Measurements from ENCODE around the gene KANSL1.
A peak's percentile ranks its signal among the peaks of the same experiment; 100 is the strongest.

KANSL1 gene

GRCh38 chr17:46160169-46160568 is 33.1 kb downstream of the KANSL1 start:
- DNase-seq (ENCODE audit: low spot score): no peak
- in situ Hi-C loops (cut with MboI; ENCODE audit: low pct_unique_long_range_greater_than_20kb, low sequenced_read_pairs, unreplicated experiment): no loop called here
- TF ChIP-seq, protein P1, sequence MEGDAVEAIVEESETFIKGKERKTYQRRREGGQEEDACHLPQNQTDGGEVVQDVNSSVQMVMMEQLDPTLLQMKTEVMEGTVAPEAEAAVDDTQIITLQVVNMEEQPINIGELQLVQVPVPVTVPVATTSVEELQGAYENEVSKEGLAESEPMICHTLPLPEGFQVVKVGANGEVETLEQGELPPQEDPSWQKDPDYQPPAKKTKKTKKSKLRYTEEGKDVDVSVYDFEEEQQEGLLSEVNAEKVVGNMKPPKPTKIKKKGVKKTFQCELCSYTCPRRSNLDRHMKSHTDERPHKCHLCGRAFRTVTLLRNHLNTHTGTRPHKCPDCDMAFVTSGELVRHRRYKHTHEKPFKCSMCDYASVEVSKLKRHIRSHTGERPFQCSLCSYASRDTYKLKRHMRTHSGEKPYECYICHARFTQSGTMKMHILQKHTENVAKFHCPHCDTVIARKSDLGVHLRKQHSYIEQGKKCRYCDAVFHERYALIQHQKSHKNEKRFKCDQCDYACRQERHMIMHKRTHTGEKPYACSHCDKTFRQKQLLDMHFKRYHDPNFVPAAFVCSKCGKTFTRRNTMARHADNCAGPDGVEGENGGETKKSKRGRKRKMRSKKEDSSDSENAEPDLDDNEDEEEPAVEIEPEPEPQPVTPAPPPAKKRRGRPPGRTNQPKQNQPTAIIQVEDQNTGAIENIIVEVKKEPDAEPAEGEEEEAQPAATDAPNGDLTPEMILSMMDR (IDR thresholded peaks at IDR 0.05; ENCODE audit: extremely low read depth, insufficient read depth, missing control alignments): no peak

- in situ Hi-C loops (cut with MboI; ENCODE audit: low pct_unique_long_range_greater_than_20kb, low sequenced_read_pairs, unreplicated experiment): no loop called here
- TF ChIP-seq, protein P1 (IDR thresholded peaks at IDR 0.05; ENCODE audit: extremely low read depth, insufficient read depth, missing control alignments): no peak
- no peak for DNase-seq (ENCODE audit: low spot score)
These were observed 33.5 kb downstream of the KANSL1 start for GRCh38 chr17:46159686-46160085.

DNA sequence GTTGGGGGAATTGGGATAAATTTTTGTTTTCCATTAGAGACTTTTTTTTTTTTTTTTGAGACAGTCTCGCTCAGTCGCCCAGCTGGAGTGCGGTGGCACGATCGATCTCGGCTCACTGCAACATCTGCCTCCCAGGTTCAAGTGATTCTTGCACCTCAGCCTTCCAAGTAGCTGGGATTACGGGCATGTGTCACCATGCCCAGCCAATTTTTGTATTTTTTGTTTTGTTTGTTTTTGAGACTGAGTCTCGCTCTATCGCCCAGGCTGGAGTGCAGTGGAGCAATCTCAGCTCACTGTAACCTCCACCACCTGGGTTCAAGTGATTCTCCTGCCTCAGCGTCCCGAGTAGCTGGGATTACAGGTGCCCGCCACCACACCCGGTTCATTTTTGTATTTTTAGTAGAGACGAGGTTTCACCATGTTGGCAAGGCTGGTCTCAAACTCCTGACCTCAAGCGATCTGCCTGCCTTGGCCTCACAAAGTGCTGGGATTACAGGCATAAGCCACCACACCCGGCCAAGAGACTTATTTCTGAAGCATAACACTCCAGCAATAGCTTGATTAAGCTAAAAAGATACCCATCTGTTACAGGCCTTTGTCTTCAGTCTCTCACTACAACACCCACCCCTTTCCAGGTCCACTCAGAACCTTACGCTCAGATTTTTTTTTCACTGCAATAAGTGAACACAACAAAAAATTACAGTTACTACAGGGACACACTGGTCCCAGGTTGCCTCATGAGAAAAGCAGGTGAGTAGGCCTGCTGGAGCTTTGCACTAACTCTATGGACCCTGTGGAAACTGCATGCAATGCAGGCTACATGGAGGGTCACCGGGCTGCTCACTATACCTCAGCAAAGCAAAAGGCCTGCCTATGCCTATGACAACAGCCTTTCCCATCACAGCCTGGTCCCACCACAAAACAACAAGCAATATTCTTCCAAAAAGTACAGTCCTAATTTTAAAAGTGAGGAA is 34.6 kb downstream of the KANSL1 start:
- in situ Hi-C loops (cut with MboI; ENCODE audit: low pct_unique_long_range_greater_than_20kb, low sequenced_read_pairs, unreplicated experiment): no loop called here
- TF ChIP-seq, protein P1 (IDR thresholded peaks at IDR 0.05; ENCODE audit: extremely low read depth, insufficient read depth, missing control alignments): no peak
- DNase-seq (ENCODE audit: low spot score): no peak

DNA sequence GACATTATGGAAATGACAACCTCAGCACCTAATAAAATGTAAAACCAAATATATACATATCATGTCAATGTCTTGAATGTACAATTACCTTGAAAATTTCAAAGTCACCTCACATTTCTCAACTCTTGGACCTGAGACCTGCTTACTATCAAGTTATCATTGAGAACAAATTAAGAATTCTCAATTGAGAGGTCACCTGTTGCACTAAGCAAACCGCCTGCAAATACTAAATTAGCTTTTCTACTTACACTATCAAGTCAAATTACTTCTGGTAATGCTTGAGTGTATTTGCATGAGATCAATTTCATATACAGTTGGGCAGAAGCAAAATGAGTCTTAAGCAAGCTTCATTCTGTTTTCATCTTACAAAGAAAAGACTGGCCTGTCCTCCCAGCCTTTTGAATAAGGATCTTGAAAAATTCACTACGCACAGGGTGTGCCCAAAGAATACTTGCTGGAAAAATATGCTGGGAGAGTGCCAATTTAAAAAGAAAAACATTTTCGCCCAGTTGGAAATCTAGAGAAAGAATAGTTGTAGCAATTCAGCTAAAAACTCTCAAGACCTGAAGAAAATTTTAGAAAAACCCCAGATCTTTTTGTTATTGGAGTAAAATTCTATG is 35.7 kb downstream of the KANSL1 start:
- TF ChIP-seq, protein P1 (IDR thresholded peaks at IDR 0.05; ENCODE audit: extremely low read depth, insufficient read depth, missing control alignments): no peak

GRCh38 chr17:46154151-46154816 is 38.9 kb downstream of the KANSL1 start:
- TF ChIP-seq, protein P1 (IDR thresholded peaks at IDR 0.05; ENCODE audit: extremely low read depth, insufficient read depth, missing control alignments): no peak
- DNase-seq (ENCODE audit: low spot score): no peak
- in situ Hi-C loops (cut with MboI; ENCODE audit: low pct_unique_long_range_greater_than_20kb, low sequenced_read_pairs, unreplicated experiment): no loop called here

More for the DNA sequence above, 35.7 kb downstream of the KANSL1 start:
- in situ Hi-C loops (cut with MboI; ENCODE audit: low pct_unique_long_range_greater_than_20kb, low sequenced_read_pairs, unreplicated experiment): no loop called here
- no peak for DNase-seq (ENCODE audit: low spot score)

GRCh38 chr17:46152423-46152822 is 40.8 kb downstream of the KANSL1 start:
- in situ Hi-C loops (cut with MboI; ENCODE audit: low pct_unique_long_range_greater_than_20kb, low sequenced_read_pairs, unreplicated experiment): no loop called here
- DNase-seq (ENCODE audit: low spot score): peak; percentile 50
- TF ChIP-seq, protein P1 (IDR thresholded peaks at IDR 0.05; ENCODE audit: extremely low read depth, insufficient read depth, missing control alignments): no peak
